NOMO-1 treated with dmso at 0.1 percent for 144 hours (cell line): ENCODE data around the gene BTN2A1.
"Not testable (repeated sequence)": the region's sequence is repeated elsewhere in the genome, so short reads cannot be mapped to it uniquely, and the experiment has no call there.

Experiments used
- DNase-seq: peaks from one replicate; lab custom pipeline; 2025; ENCODE audit not compliant: unreplicated experiment; lab: John Stamatoyannopoulos, UW

Gene BTN2A1

GRCh38 chr6:26432627-26433201 lies 25.0 kb upstream of the BTN2A1 start:
- no peak for DNase-seq

GRCh38 chr6:26433680-26434079 lies 24.1 kb upstream of the BTN2A1 start:
- not testable (repeated sequence) for DNase-seq

- no peak for DNase-seq
Measured at GRCh38 chr6:26436018-26436417, 21.7 kb upstream of the BTN2A1 start.

- no peak for DNase-seq
Measured at GRCh38 chr6:26437550-26437949, 20.2 kb upstream of the BTN2A1 start.

DNA sequence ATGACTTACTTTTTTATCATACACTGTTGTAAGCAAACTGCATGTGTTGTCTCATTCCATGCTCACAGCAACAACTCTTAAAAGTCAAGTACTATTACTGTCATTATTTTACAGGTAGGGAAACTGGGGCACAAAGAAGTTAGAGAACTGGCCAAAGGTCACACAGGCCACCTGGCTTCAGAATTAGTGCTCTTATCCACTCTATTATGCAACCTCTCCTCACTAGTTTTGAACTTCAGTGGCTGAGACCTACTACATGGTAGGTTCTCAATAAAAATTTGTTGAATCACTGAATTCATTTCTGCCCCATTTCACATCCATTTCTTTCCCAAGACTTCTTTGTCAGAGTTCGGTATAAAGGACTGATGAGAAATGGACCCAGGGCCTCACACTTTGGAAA lies 19.8 kb upstream of the BTN2A1 start:
- DNase-seq = no peak

GRCh38 chr6:26439151-26440125 lies 18.3 kb upstream of the BTN2A1 start:
- no peak for DNase-seq

DNA sequence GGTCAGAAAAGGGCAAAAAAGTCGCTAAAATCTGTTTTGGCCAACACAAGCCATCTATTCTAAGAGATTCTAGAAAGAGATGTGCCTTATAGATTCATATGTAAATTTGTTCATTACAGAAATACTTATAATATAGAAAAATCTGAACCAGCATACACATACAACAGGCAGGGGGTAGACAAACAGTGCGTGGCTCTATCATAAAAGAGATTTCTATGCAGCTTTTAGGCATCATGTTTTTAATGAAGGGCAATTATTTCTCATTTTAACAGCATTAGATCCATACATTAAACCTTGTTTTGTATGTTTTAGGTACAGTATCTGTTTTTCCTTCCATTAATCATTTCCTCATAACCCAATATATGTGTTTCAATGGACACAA lies 16.8 kb upstream of the BTN2A1 start:
- DNase-seq = no peak

GRCh38 chr6:26441977-26442376 lies 15.8 kb upstream of the BTN2A1 start:
- DNase-seq = no peak

DNA sequence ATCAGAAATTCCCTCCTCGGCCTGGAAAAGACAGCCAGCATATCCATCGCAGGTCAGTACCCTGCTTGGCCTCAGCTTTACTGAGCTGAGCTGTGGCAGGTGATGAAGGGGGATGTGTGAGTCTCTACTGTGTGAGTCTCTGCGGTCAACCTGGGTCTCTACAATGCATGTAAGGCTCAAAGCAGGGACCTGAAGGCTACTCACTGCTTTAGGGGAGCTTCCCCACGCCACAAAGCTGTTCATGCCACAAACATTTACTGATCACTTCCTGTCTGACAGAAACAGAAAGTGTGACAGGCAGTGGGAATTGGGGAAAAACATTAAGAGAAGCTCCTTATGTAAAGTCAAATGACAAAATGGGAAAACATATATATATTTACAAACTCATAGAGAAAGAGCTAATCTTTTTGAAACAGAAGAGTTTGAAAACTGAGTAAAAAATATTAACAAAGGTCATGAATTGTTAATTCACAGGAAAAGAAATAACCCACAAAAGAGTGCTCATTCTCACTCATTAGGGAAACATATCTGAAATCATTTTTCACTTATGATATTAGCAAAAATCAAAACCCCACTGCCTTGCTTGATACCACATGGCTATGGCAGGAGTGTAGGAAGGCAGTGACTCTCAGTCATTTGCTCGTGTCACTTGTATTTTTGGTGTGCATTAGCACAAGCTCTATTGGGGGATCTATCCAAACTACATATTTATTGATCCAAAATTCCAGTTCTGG lies 11.7 kb upstream of the BTN2A1 start:
- DNase-seq = no peak

GRCh38 chr6:26447257-26447656 lies 10.5 kb upstream of the BTN2A1 start:
- DNase-seq = no peak

DNA sequence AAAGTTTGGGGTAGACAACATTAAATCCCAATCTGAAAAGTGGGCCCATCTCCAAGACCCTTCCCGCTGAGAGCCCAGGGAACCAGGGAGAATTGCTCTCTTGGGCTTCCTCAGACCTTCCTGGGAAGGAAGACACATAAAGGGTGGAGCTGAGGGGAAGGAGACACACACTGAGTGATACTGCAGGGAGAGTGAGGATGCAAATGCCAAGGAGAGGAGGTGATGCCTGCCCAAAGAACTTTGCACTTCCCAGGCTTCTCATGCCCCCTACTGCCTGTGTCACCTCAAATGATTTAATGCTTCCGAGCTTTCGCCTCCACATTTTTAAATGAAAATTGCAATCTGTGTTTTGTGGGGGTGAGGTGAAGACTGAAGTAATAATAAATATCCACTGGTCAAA lies 7.5 kb upstream of the BTN2A1 start:
- no peak for DNase-seq

- no peak for DNase-seq
Measured at GRCh38 chr6:26452631-26453235, 5.0 kb upstream of the BTN2A1 start.

GRCh38 chr6:26454631-26455030 lies 3.1 kb upstream of the BTN2A1 start:
- no peak for DNase-seq

GRCh38 chr6:26455357-26455970 lies 2.3 kb upstream of the BTN2A1 start:
- DNase-seq = no peak

- no peak for DNase-seq
Measured at GRCh38 chr6:26457264-26457805, 420 bp upstream of the BTN2A1 start.

DNA sequence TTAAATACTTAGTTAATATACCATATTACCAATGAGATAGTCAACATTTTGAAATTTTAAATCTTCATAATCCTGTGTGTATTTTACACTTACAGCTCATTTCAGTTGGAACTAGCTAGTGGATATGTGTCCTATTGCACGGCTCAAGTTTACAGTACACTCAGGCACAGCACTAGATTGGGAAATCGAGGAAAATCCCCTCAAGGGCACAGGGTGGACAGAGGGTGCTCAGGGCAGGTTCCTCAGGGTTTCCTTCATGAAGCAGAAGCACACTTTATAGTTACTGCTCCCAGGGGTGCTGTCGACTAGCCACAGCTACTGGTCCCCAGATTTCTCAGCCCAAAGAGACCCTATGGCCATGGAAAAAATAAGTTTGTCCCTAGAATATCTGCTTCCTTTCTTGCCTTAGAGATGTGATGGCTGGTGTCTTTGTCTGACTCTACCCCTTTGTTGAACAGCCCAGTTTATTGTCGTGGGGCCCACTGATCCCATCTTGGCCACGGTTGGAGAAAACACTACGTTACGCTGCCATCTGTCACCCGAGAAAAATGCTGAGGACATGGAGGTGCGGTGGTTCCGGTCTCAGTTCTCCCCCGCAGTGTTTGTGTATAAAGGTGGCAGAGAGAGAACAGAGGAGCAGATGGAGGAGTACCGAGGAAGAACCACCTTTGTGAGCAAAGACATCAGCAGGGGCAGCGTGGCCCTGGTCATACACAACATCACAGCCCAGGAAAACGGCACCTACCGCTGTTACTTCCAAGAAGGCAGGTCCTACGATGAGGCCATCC lies 1.5 kb downstream of the BTN2A1 start:
- DNase-seq = no peak

DNA sequence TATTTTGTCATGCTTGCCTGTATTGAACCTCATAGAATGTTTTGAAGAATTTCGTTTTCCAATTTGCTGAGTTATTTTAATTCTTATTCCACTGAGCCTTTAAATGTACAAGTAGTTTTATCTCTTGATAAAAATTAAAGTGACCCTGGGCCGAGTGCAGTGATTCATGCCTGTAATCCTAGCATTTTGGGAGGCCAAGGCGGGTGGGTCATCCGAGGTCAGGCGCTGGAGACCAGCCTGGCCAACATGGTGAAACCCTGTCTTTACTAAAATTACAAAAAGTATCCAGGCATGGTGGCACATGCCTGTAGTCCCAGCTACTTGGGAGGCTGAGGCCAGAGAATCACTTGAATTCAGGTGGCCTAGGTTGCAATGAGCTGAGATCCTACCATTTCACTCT lies 3.6 kb downstream of the BTN2A1 start:
- DNase-seq = not testable (repeated sequence)

GRCh38 chr6:26464014-26464413 lies 6.3 kb downstream of the BTN2A1 start:
- no peak for DNase-seq

- no peak for DNase-seq
Measured at GRCh38 chr6:26464416-26465131, 6.8 kb downstream of the BTN2A1 start.
